ENCODE results near the gene TNFAIP2. TPM values are rescaled to one million over a fixed set of nuclear protein-coding genes. Genes with fewer than 3 reads are reported as not detected.
A peak's percentile ranks its signal among the peaks of the same experiment; 100 is the strongest.

TNFAIP2 gene
- total RNA-seq, 3 donors from 2014 or later: 43.6 to 76.5 (median 60.0) TPM

DNA sequence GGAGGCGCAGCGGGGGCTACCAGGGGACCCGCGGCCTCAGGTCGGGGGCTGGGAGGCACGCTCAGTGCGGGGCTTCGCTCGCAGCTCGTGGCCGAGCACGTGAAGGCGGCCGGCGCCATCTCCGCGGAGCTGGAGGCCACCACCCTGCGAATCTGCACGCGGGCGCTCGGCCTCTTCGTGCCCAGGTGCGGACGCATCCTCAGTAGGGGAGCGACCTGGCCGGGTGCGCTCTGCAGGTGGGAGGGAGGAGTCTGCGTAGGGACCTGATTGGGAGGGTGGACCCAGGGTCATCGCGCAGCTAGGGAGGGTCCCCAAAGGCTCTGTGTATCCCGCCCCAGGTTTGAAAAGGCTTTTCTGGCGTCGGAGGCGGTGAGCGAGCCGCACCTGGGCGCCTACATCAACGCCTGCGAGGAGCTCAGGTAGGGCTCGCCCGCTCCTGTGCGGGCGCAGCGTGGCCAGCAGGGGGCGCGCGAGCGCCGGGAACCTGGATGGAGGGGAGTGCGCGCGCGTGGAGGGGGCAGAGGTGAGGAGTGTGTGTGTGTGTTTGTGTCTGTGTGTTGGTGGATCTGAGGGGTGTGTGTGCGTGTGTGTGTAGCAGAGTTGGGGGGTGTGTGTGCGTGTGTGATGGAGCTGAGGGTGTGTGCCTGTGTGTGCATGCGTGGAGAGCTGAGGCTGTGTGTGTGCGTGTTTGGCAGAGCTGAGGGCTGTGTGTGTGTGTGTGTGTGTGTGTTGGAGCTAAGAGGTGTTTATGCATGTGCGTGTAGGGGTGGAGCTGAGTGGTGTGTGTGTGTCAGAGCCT, 18.4 kb upstream of the TNFAIP2 start:
- H3K27me3 ChIP-seq: peaks cover 15 to 33% of the 10 kb centered on the region in 2 donors
- peak in 1 of 2 donors; percentile 71 for DNase-seq (ENCODE audit: low spot score in 2 of 2)
- no peaks in the 10 kb centered on the region for H3K36me3 ChIP-seq
- H3K27ac ChIP-seq: no peak overlapping the region
- no peaks in the 10 kb centered on the region for H3K9me3 ChIP-seq
- peak overlapping the region in 2 of 3 donors; percentile 19 to 55 for H3K4me3 ChIP-seq
- TF ChIP-seq, protein P1, sequence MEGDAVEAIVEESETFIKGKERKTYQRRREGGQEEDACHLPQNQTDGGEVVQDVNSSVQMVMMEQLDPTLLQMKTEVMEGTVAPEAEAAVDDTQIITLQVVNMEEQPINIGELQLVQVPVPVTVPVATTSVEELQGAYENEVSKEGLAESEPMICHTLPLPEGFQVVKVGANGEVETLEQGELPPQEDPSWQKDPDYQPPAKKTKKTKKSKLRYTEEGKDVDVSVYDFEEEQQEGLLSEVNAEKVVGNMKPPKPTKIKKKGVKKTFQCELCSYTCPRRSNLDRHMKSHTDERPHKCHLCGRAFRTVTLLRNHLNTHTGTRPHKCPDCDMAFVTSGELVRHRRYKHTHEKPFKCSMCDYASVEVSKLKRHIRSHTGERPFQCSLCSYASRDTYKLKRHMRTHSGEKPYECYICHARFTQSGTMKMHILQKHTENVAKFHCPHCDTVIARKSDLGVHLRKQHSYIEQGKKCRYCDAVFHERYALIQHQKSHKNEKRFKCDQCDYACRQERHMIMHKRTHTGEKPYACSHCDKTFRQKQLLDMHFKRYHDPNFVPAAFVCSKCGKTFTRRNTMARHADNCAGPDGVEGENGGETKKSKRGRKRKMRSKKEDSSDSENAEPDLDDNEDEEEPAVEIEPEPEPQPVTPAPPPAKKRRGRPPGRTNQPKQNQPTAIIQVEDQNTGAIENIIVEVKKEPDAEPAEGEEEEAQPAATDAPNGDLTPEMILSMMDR (IDR thresholded peaks at IDR 0.05): peak; percentile 94 to 99 (median 98)
- no peak for TF ChIP-seq POLR2A (IDR thresholded peaks at IDR 0.05)
- no peak for TF ChIP-seq POLR2AphosphoS5 (IDR thresholded peaks at IDR 0.05)
- peaks cover 4 to 6% of the 10 kb centered on the region in 2 donors for H3K4me1 ChIP-seq
- intact Hi-C loops (cut with DNase I; ENCODE audit: low total_unique reads): loop anchor here (10.0 kb wide), 1 partner anchor 190 kb away; no protein-coding TSS in a partner anchor

DNA sequence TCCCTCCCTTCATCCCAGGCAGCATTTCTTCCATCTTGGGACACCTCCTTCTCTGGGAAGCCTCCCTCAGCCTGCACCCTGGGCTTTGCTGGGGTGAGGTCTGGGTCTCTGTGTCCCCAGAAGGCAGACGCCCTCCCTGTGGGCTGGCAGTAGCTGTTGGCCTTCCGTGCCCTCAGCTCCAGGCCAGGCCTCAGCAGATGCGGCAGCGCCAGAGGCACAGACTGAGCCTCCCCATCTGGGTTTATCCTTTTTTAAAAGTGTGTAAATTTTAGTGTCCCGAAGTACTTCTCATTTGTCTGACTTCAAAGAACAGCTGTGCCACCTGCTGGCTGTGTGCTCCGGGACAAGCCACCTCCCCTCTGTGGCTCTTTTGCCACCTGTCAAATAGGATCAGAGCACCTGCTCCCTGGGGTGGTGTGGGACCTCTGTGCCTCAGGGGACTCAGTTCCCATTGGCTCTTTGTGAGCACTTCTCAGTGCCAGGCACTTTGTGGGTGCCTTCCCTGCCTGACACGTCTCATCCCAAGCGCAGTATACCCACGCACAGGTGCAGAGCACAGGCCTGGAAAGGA, 17.6 kb upstream of the TNFAIP2 start:
- no peak overlapping the region for H3K27ac ChIP-seq
- intact Hi-C loops (cut with DNase I; ENCODE audit: low total_unique reads): loop anchor here (10.0 kb wide), 1 partner anchor 189 kb away; no protein-coding TSS in a partner anchor
- no peak for DNase-seq (ENCODE audit: low spot score in 2 of 2)
- peaks cover 8% of the 10 kb centered on the region in 2 donors for H3K4me1 ChIP-seq
- peaks cover 15 to 33% of the 10 kb centered on the region in 2 donors for H3K27me3 ChIP-seq
- TF ChIP-seq, protein P1 (IDR thresholded peaks at IDR 0.05): no peak
- TF ChIP-seq POLR2A (IDR thresholded peaks at IDR 0.05) (no peak), POLR2AphosphoS5 (IDR thresholded peaks at IDR 0.05) (no peak)
- H3K9me3 ChIP-seq: no peaks in the 10 kb centered on the region
- H3K4me3 ChIP-seq: no peak overlapping the region
- no peaks in the 10 kb centered on the region for H3K36me3 ChIP-seq

DNA sequence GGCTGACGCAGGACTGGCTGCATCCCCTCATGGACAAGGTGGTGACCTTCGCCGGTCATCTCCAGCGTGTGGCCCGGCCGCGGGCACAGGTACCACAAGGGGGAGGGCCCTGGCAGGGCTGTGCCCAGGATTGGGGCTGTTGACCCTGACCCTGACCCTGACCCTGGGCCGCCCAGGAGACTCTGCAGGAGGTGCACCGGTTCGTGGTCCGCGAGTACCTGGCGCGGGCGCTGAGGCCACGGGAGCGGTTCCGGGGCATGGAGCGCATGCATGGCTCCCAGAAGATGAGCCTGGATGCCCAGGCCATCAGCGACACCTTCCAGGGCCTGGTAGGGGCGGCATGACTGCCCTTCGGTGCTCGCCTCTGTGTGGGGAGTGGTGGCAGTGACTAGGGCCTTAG, 15.8 kb upstream of the TNFAIP2 start:
- intact Hi-C loops (cut with DNase I; ENCODE audit: low total_unique reads): loop anchor here (10.0 kb wide), 1 partner anchor 187 kb away; no protein-coding TSS in a partner anchor
- Histone ChIP-seq H3K27me3 (peaks cover 11 to 21% of the 10 kb centered on the region in 2 donors), H3K27ac (no peak overlapping the region), H3K36me3 (no peaks in the 10 kb centered on the region), H3K4me1 (peaks cover 18 to 19% of the 10 kb centered on the region in 2 donors), H3K4me3 (no peak overlapping the region), H3K9me3 (no peaks in the 10 kb centered on the region)
- no peak for DNase-seq (ENCODE audit: low spot score in 2 of 2)
- TF ChIP-seq, protein P1 (IDR thresholded peaks at IDR 0.05): no peak
- TF ChIP-seq POLR2AphosphoS5 (IDR thresholded peaks at IDR 0.05) (no peak), POLR2A (IDR thresholded peaks at IDR 0.05) (no peak)

DNA sequence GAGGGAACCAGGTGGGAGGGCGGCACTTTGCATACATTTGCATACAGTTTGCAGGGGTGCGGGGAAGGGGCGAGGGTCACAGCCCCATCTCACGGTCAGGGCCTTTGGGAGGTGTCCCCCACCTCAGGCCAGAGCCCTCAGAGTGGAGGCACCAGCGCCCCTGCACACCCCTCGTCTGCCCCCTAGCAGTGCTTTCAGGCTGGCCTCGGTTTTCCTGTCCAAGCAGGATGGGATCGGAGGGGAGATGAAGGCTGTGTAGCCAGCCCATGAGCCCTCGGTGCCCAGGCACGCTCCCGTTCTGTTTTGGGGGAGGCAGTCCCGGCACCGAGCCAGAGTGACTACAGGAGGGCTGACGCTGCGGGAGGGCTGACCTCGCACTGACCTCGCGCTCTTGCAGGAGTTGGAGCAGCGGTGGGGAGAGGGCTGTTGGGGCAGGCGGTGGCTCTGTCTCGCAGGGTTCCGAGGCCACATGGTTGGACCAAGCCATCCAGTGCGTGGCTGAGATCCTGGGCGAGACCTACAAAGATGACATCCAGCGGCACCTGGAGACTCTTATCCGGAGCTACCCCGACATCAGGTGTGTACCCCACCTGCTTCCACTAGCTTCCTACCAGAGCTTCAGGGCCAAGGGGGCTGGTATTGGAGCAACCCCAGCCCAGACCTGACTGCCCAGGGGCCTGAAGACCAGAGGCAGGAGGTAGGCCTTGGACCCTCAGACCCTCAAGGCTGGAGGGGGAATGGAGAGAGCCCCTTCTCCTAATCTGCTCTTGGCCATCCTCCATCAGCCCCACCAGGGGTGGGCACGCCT, 15.1 kb upstream of the TNFAIP2 start:
- no peaks in the 10 kb centered on the region for H3K36me3 ChIP-seq
- intact Hi-C loops (cut with DNase I; ENCODE audit: low total_unique reads): loop anchor here (10.0 kb wide), 1 partner anchor 187 kb away; no protein-coding TSS in a partner anchor
- TF ChIP-seq, protein P1 (IDR thresholded peaks at IDR 0.05): no peak
- TF ChIP-seq POLR2AphosphoS5 (IDR thresholded peaks at IDR 0.05) (no peak), POLR2A (IDR thresholded peaks at IDR 0.05) (no peak)
- no peak overlapping the region for H3K4me3 ChIP-seq
- DNase-seq (ENCODE audit: low spot score in 2 of 2): no peak
- H3K9me3 ChIP-seq: no peaks in the 10 kb centered on the region
- H3K4me1 ChIP-seq: peaks cover 15 to 18% of the 10 kb centered on the region in 2 donors
- peaks cover 9 to 14% of the 10 kb centered on the region in 2 donors for H3K27me3 ChIP-seq
- H3K27ac ChIP-seq: peak overlapping the region in 1 of 2 donors; percentile 38

Measured in breast epithelium (tissue), 4 donors.